Middle frontal gyrus (tissue), 1 donor: ENCODE results near the gene CFAP251.
"Not testable (repeated sequence)": the region's sequence is repeated elsewhere in the genome, so short reads cannot be mapped to it uniquely, and the experiment has no call there.

Experiments
- DNase-seq: peaks from one replicate; pipeline ENCODE4 v3.0.0-alpha.2; 2015; ENCODE audit warnings: low spot score; ENCODE audit errors: extremely low spot score

The CFAP251 gene

GRCh38 chr12:122024132-122024785, 105.9 kb downstream of the CFAP251 start:
- no peak for DNase-seq

GRCh38 chr12:122026706-122027333, 108.4 kb downstream of the CFAP251 start:
- no peak for DNase-seq

GRCh38 chr12:122028165-122028904, 109.9 kb downstream of the CFAP251 start:
- DNase-seq: peak; percentile 10

DNA sequence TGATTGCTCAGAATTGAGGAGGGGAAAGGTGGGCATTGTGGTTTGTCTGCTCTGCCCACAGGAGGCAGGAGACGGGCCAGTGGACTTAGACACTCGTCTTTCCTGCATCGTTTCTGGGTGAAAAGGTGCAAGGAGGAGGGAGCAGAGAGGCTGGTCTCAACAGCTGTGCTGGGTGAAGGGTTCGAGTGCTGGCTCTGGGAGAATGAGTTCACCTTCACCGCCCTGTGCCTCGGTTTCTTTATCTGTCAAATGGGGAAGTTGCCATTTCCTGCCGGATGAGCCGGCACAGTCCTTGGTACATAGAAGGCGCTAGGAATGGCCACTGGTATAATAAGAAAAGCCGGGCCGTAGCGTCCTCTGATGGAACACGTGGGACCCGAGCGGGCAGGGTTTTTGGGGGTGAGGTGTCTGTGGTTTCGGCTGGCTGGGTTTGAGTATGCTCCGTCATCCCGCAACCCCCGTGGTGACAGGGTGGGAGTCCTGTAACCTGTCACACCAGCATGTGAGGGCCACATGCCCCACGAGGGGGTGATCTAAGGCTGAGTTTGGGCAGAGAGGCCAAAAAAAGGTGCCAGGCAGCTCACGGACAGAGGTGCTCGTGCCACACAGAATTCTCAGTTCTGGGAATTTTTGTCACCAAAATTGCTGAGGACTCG, 110.6 kb downstream of the CFAP251 start:
- no peak for DNase-seq

DNA sequence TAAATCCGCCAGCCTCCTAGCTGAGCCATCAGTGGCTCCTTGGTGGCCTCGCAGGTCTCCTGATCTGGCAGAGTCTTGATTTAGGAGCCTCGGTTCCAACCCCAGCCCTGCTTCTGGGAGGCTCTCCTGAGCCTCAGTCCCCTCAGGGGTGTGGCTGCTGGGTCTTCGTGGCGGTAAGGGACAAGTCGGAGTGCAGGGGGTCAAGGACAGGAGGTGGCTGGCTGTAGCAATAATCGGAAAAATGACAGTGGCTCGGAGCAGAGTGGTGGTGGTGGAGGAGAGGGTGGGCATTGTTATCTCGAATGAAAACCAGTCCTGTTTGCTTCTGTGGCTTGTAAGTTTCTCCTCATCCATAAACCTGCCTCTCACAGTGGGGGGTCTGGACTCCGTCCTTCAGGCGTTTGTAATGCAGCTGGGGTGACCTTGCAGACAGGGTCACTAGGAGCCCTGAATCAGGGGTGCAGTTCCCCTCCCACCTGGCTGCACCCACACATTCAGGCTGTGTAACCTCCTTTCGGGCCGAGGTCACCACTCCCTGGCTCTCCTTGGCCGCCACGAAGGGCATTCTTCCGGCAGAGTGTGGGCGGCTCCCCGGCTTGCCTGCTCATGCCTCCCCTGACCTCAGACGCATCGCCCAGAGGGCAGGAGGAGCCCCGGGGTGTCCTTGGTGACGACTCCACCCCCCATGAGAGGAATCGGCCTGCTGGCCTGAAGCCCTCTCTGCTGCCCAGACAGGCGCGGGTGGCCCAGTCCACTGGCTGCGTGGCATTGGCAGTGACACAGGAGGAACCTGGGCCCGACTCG, 111.4 kb downstream of the CFAP251 start:
- no peak for DNase-seq

DNA sequence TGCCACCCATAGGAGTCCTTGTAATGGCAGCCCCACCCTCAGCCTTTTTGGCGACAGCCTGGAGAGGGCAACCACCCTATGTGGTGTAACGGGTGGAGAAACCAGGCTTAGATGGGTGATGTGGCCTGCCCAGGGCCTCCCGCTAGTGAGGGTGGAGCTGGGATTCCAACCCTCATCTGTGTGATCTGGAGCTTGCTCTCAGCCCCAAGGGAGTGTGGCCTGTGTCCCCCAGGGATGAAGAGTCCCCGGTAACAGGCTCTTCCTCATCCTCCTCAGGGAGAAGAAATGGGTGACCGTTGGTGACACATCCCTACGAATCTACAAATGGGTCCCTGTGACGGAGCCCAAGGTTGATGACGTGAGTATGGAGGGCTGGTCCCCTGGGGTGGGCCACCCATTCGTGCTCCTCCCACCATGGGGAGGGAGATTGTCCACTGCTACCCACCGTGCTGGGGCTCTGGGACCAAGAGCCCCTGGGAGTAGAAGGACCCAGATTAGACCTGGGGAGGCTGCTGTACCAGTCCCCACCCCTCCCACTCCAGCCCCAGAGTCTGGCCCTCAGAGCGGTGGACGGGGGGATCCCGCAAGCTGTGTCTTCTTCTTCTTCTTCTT, 112.1 kb downstream of the CFAP251 start:
- no peak for DNase-seq

GRCh38 chr12:122031342-122032216, 113.2 kb downstream of the CFAP251 start:
- DNase-seq: no peak

- no peak for DNase-seq
Observed at GRCh38 chr12:122032580-122032979, 114.2 kb downstream of the CFAP251 start.

DNA sequence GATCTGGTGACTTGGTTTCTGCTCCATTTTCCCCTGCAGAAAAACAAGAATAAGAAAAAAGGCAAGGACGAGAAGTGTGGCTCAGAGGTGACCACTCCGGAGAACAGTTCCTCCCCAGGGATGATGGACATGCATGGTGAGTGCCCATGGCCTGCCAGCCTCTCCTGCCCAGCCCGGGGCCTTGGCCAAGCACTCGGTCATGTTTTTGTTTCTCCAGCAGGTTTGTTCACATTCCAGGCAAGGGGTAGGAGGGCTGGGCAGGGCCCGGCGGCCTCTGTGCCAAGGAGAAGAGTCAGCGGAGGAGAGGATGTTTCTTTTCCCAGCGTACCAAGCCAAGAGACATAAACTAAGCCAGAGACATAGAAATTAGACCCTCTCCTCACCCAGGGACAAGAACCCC, 116.9 kb downstream of the CFAP251 start:
- no peak for DNase-seq

GRCh38 chr12:122036153-122036552, 117.8 kb downstream of the CFAP251 start:
- no peak for DNase-seq

GRCh38 chr12:122040579-122041386, 122.4 kb downstream of the CFAP251 start:
- DNase-seq: no peak

- not testable (repeated sequence) for DNase-seq
Observed at GRCh38 chr12:122041458-122041857, 123.1 kb downstream of the CFAP251 start.

- DNase-seq: no peak
Observed at GRCh38 chr12:122042910-122043309, 124.5 kb downstream of the CFAP251 start.

GRCh38 chr12:122043476-122043875, 125.1 kb downstream of the CFAP251 start:
- DNase-seq: no peak

DNA sequence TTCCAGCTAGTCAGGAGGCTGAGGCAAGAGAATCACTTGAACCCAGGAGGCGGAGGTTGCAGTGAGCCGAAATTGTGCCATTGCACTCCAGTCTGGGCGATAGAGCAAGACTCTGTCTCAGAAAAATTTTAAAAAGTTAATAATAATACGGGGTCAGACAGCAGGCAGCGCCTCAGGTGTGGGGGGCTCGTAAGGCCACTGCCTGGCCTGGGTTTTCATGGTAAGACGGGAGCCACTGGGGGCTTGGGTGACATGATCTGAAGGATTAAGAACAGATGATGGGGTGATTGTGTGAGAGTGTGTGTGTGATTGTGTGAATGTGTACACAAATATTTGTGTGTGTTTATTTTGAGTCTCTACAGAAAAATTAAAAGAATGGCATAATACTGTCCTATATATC, 126.9 kb downstream of the CFAP251 start:
- DNase-seq: no peak

- no peak for DNase-seq
Observed at GRCh38 chr12:122046145-122046544, 127.8 kb downstream of the CFAP251 start.

DNA sequence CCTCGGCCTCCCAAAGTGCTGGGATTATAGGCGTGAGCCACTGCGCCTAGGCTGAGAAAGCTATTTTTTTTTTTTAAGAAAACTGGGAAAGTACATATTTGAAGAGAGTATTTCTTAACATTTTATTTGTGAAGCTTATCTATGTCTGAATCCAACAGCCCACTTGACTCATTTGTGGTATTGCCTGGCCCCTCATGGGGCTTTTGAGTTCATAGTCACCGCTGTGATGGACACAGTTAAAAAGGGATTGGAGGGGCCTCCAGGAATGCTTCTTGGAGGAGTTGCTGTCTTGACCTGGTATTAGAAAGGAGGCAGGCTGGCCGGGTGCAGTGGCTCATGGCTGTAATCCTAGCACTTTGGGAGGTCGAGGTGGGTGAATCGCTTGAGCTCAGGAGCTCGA, 129.8 kb downstream of the CFAP251 start:
- no peak for DNase-seq

DNA sequence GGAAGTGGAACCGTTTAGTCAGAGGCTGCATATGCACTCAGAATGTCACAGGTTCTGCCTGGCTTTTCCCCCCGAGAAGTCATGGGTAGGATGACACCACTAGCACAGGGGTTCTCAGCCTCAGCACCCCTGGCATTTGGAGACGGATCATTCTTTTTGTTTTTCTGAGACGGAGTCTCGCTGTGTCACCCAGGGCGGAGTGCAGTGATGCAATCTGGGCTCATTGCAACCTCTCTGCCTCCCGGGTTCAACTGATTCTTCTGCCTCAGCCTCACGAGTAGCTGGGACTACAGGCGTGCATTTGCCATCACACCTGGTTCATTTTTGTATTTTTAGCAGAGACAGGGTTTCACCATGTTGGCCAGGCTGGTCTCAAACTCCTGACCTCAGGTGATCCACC, 131.4 kb downstream of the CFAP251 start:
- no peak for DNase-seq

- DNase-seq: no peak
Observed at GRCh38 chr12:122050706-122051105, 132.3 kb downstream of the CFAP251 start.
